Measurements from ENCODE around the gene TAS1R2.
"Not testable (repeated sequence)": the region's sequence is repeated elsewhere in the genome, so short reads cannot be mapped to it uniquely, and the experiment has no call there.

The TAS1R2 gene

GRCh38 chr1:18895317-18895716, 35.9 kb upstream of the TAS1R2 start:
- DNase-seq (ENCODE audit: low read depth, low spot score), result no peak
- H3K4me3 ChIP-seq (ENCODE audit: low read depth, low read length), result no peak overlapping the region
- CTCF ChIA-PET, result interaction anchor here (4.0 to 5.9 kb wide), 2 partner anchors 11 to 21 kb away, joined by 21 to 28 read pairs; no protein-coding TSS in a partner anchor
- POLR2A ChIA-PET, result no interaction called here
- no peak for TF ChIP-seq CTCF (IDR thresholded peaks at IDR 0.05; ENCODE audit: insufficient read depth, low read length, missing control alignments)

GRCh38 chr1:18893120-18893519, 33.7 kb upstream of the TAS1R2 start:
- CTCF ChIA-PET, result interaction anchor here (1.0 to 5.9 kb wide), 7 partner anchors 8 to 296 kb away, joined by 3 to 28 read pairs (median 10); no protein-coding TSS in a partner anchor
- POLR2A ChIA-PET, result interaction anchor here (0.6 to 1.2 kb wide), 2 partner anchors 10 to 65 kb away, joined by 3 read pairs; partner anchors contain the start of gene ALDH4A1
- H3K4me3 ChIP-seq (ENCODE audit: low read depth, low read length), result no peak overlapping the region
- DNase-seq (ENCODE audit: low read depth, low spot score), result no peak
- TF ChIP-seq CTCF (IDR thresholded peaks at IDR 0.05; ENCODE audit: insufficient read depth, low read length, missing control alignments), result no peak

- CTCF ChIA-PET, result interaction anchor here (1.0 to 5.9 kb wide), 9 partner anchors 7 to 295 kb away, joined by 5 to 28 read pairs (median 6); partner anchors contain the start of gene ALDH4A1
- H3K4me3 ChIP-seq (ENCODE audit: low read depth, low read length); POLR2A ChIA-PET; DNase-seq (ENCODE audit: low read depth, low spot score): not testable (repeated sequence)
Observed at GRCh38 chr1:18891858-18892257, 32.4 kb upstream of the TAS1R2 start.

GRCh38 chr1:18891426-18891780, 31.9 kb upstream of the TAS1R2 start:
- TF ChIP-seq CTCF (IDR thresholded peaks at IDR 0.05; ENCODE audit: insufficient read depth, low read length, missing control alignments), result no peak
- ChIA-PET CTCF (interaction anchor here (0.8 to 5.9 kb wide), 10 partner anchors 8 to 294 kb away, joined by 3 to 21 read pairs (median 6); partner anchors contain the start of gene ALDH4A1), POLR2A (no interaction called here)
- H3K4me3 ChIP-seq (ENCODE audit: low read depth, low read length), result no peak overlapping the region
- DNase-seq (ENCODE audit: low read depth, low spot score), result no peak

- ChIA-PET POLR2A (no interaction called here), CTCF (interaction anchor here (0.8 to 5.9 kb wide), 10 partner anchors 8 to 294 kb away, joined by 3 to 21 read pairs (median 6); partner anchors contain the start of gene ALDH4A1)
- no peak for TF ChIP-seq CTCF (IDR thresholded peaks at IDR 0.05; ENCODE audit: insufficient read depth, low read length, missing control alignments)
- DNase-seq (ENCODE audit: low read depth, low spot score), result no peak
- no peak overlapping the region for H3K4me3 ChIP-seq (ENCODE audit: low read depth, low read length)
Observed at GRCh38 chr1:18890706-18891425, 31.4 kb upstream of the TAS1R2 start.

GRCh38 chr1:18886003-18886335, 26.5 kb upstream of the TAS1R2 start:
- ChIA-PET POLR2A (no interaction called here), CTCF (interaction anchor here (0.7 to 8.1 kb wide), 6 partner anchors 12 to 201 kb away, joined by 3 to 95 read pairs (median 15); no protein-coding TSS in a partner anchor)
- TF ChIP-seq CTCF (IDR thresholded peaks at IDR 0.05; ENCODE audit: insufficient read depth, low read length, missing control alignments), result no peak
- no peak for DNase-seq (ENCODE audit: low read depth, low spot score)
- H3K4me3 ChIP-seq (ENCODE audit: low read depth, low read length), result no peak overlapping the region

Data from AG04449 (cell line).